SK-N-SH treated with all-trans-retinoic acid at 6 μM for 48 hours (cell line): Measurements from ENCODE around the gene NFYC.

Source experiments
- POU6F1 ChIP-seq: fragments of 250-450 bp; sonication (Bioruptor Pico); IDR thresholded peaks from 2 replicates; pipeline ENCODE4 v1.8.0; 2021; ENCODE audit warnings: low read depth, mild to moderate bottlenecking, moderate library complexity, borderline replicate concordance
- TCF4 ChIP-seq: fragments of 250-450 bp; sonication (Bioruptor Pico); IDR thresholded peaks from 2 replicates; pipeline ENCODE4 v1.8.0; 2021; ENCODE audit warnings: mild to moderate bottlenecking, moderate library complexity, borderline replicate concordance

- TF ChIP-seq POU6F1 (CRISPR knock-in tag) (no peak), TCF4 (CRISPR knock-in tag) (no peak)
These were observed 97.8 kb downstream of the NFYC start for GRCh38 chr1:40789342-40789598.
